Ovary (tissue), 3 donors: ENCODE results near the gene AIDA.

Source experiments
- CTCF ChIP-seq, 3 donors: fragments of 450-650 bp in 2 of 3; fragments of 200-600 bp in 1 of 3; IDR thresholded peaks; one replicate each; pipeline versions ENCODE4 v1.5.1 to v1.8.0; 2016 to 2022; ENCODE audit warnings: antibody characterized with exemption in 3 of 3, mild to moderate bottlenecking in 1 of 3
- EP300 ChIP-seq: sonication (generic); formaldehyde crosslinking; IDR thresholded peaks from one replicate; pipeline ENCODE4 v1.6.1; 2017; ENCODE audit warnings: antibody characterized with exemption
- POLR2A ChIP-seq: fragments of 450-650 bp; IDR thresholded peaks from one replicate; pipeline ENCODE4 v1.6.1; 2017; ENCODE audit warnings: antibody characterized with exemption, mild to moderate bottlenecking, moderate library complexity
- donor health status: DM: no; HTN: no; CAD: no.

GRCh38 chr1:222759451-222760035 is 47.3 kb upstream of the AIDA start:
- no peak for TF ChIP-seq POLR2A
- TF ChIP-seq CTCF (IDR thresholded peaks at IDR 0.05) = no peak
- no peak for TF ChIP-seq EP300
